PC-3 (cell line): ENCODE data around the gene ARHGEF38. TPM values are rescaled to one million over a fixed set of nuclear protein-coding genes. Genes with fewer than 3 reads are reported as not detected.

Experiments used
- ATAC-seq: fragments of 200-7000 bp; cut with Tn5 transposase; 2 replicates; pipeline ENCODE4 v1.9.1; 2020; ENCODE audit warnings: mild to moderate bottlenecking, moderate library complexity
- BruUV-seq: library from RNA; stranded (reverse); fragments of 400-500 nt; replicated peaks from 2 replicates; lab custom pipeline; 2021; lab: Mats Ljungman, UMichigan
- CTCF ChIA-PET: fragments of 300-600 bp; sonication (Branson Sonifier 250); formaldehyde crosslinking; loops from one replicate; lab custom pipeline; 2022; ENCODE audit warnings: antibody characterized with exemption; lab: Charles Lee
- POLR2A ChIA-PET: fragments of 300-600 bp; sonication (Branson Sonifier 250); formaldehyde crosslinking; loops from one replicate; lab custom pipeline; 2022; ENCODE audit warnings: antibody characterized with exemption; ENCODE audit not compliant: unreplicated experiment; lab: Charles Lee
- DNase-seq: peaks from one replicate; pipeline ENCODE4 v3.0.0-alpha.2; 2015
- H2AFZ ChIP-seq: fragments of 300-600 bp; sonication (generic); 2 replicates; pipeline ENCODE4 v1.6.0; 2016; ENCODE audit warnings: antibody characterized with exemption, low read length
- H3F3A ChIP-seq: fragments of 300-600 bp; sonication (generic); one replicate; pipeline ENCODE4 v1.6.0; 2017; ENCODE audit warnings: antibody characterized with exemption, low read length, control low read depth, mild to moderate bottlenecking; ENCODE audit not compliant: unreplicated experiment
- H3K27ac ChIP-seq: fragments of 300-600 bp; sonication (generic); 2 replicates; pipeline ENCODE4 v1.5.1; 2016; ENCODE audit warnings: mild to moderate bottlenecking, low read length
- H3K27me3 ChIP-seq: fragments of 300-600 bp; sonication (generic); 2 replicates; pipeline ENCODE4 v1.6.1; 2016; ENCODE audit warnings: low read length, mixed read lengths
- H3K36me3 ChIP-seq: fragments of 300-600 bp; sonication (generic); 2 replicates; pipeline ENCODE4 v1.6.1; 2016; ENCODE audit warnings: low read depth, mixed run types, low read length, mixed read lengths
- H3K4me1 ChIP-seq: fragments of 300-600 bp; sonication (generic); 2 replicates; pipeline ENCODE4 v1.5.1; 2016; ENCODE audit warnings: low read length; ENCODE audit not compliant: insufficient read depth
- H3K4me2 ChIP-seq: fragments of 300-600 bp; sonication (generic); 2 replicates; pipeline ENCODE4 v1.6.0; 2016; ENCODE audit warnings: low read length
- H3K4me3 ChIP-seq: fragments of 300-600 bp; sonication (generic); 2 replicates; pipeline ENCODE4 v1.5.1; 2016; ENCODE audit warnings: mild to moderate bottlenecking, low read length, mixed read lengths
- H3K79me2 ChIP-seq: fragments of 300-600 bp; sonication (generic); 2 replicates; pipeline ENCODE4 v1.6.1; 2017; ENCODE audit warnings: low read length, mixed read lengths
- H3K9ac ChIP-seq: fragments of 300-600 bp; sonication (generic); 2 replicates; pipeline ENCODE4 v1.6.0; 2016; ENCODE audit warnings: mild to moderate bottlenecking, low read length
- H3K9me2 ChIP-seq: fragments of 300-600 bp; sonication (generic); replicated peaks from 2 replicates; pipeline ENCODE4 v1.6.1; 2016; ENCODE audit warnings: mixed run types, low read length, mixed read lengths
- H3K9me3 ChIP-seq: fragments of 300-600 bp; sonication (generic); 2 replicates; pipeline ENCODE4 v1.6.1; 2016; ENCODE audit warnings: low read length, mixed read lengths
- H4K20me1 ChIP-seq: fragments of 300-600 bp; sonication (generic); 2 replicates; pipeline ENCODE4 v1.6.1; 2016; ENCODE audit warnings: low read length, mixed read lengths
- CTCF ChIP-seq: fragments of 300-600 bp; sonication (generic); conservative IDR thresholded peaks from 2 replicates; pipeline ENCODE4 v1.5.1; 2017; ENCODE audit warnings: antibody characterized with exemption, low read depth, mild to moderate bottlenecking, low read length
- EZH2 ChIP-seq: fragments of 300-600 bp; sonication (generic); IDR thresholded peaks from one replicate; pipeline ENCODE4 v1.6.1; 2017; ENCODE audit warnings: antibody characterized with exemption, mild to moderate bottlenecking, low read length; ENCODE audit not compliant: unreplicated experiment
- EZH2phosphoT487 ChIP-seq: fragments of 300-600 bp; sonication (generic); IDR thresholded peaks from 2 replicates; pipeline ENCODE4 v1.6.1; 2018; ENCODE audit warnings: mild to moderate bottlenecking, antibody characterized with exemption, low read length, borderline replicate concordance
- intact Hi-C: fragments of 100-400 bp; cut with micrococcal nuclease; formaldehyde crosslinking; loops from 2 replicates; pipeline ENCODE4 v1.9.0; 2023
- total RNA-seq: library from RNA; depleted of rRNA; stranded (reverse); fragments of >200 nt; gene quantifications from 2 replicates; pipeline ENCODE4 v1.2.3, GENCODE V29; 2014

ARHGEF38 gene
- total RNA-seq, 1 experiment from 2014 or later: 2.0 TPM

- H3F3A ChIP-seq: peaks cover 3% of the 10 kb centered on the region
- intact Hi-C loops: no loop called here
- CTCF ChIA-PET: no interaction called here
- H3K27me3 ChIP-seq: no peaks in the 10 kb centered on the region
- no peaks in the 10 kb centered on the region for H3K9me3 ChIP-seq
- H3K36me3 ChIP-seq: no peaks in the 10 kb centered on the region
- BruUV-seq: no TSS peak
- ATAC-seq (peak; percentile 49), DNase-seq (peak; percentile 80)
- H3K27ac ChIP-seq: peak overlapping the region; percentile 60
- H3K4me1 ChIP-seq: peaks cover 37% of the 10 kb centered on the region
- no peak overlapping the region for H2AFZ ChIP-seq
- TF ChIP-seq EZH2phosphoT487 (no peak), EZH2 (no peak), CTCF (no peak)
- H4K20me1 ChIP-seq: no peaks in the 10 kb centered on the region
- no peaks in the 10 kb centered on the region for H3K9me2 ChIP-seq
- no peak overlapping the region for H3K4me3 ChIP-seq
- POLR2A ChIA-PET: interaction anchor here (0.6 kb wide), 1 partner anchor 92 kb away, joined by 4 read pairs; no protein-coding TSS in a partner anchor
- peak overlapping the region; percentile 56 for H3K4me2 ChIP-seq
- no peaks in the 10 kb centered on the region for H3K79me2 ChIP-seq
- H3K9ac ChIP-seq: no peak overlapping the region
These were observed 41.9 kb downstream of the ARHGEF38 start for GRCh38 chr4:105594099-105595010.

- Histone ChIP-seq H2AFZ (no peak overlapping the region), H4K20me1 (no peaks in the 10 kb centered on the region), H3K27ac (no peak overlapping the region), H3K79me2 (no peaks in the 10 kb centered on the region), H3K9ac (no peak overlapping the region), H3K36me3 (no peaks in the 10 kb centered on the region), H3F3A (peaks cover 3% of the 10 kb centered on the region), H3K27me3 (no peaks in the 10 kb centered on the region), H3K4me3 (no peak overlapping the region), H3K9me3 (no peaks in the 10 kb centered on the region), H3K4me1 (peaks cover 47% of the 10 kb centered on the region), H3K9me2 (no peaks in the 10 kb centered on the region), H3K4me2 (no peak overlapping the region)
- TF ChIP-seq CTCF: no peak
- TF ChIP-seq EZH2: no peak
- TF ChIP-seq EZH2phosphoT487: no peak
- ATAC-seq: no peak
- no peak for DNase-seq
- no TSS peak for BruUV-seq
- ChIA-PET POLR2A (no interaction called here), CTCF (no interaction called here)
- intact Hi-C loops: no loop called here
These were observed 44.3 kb downstream of the ARHGEF38 start for GRCh38 chr4:105596684-105597083.

GRCh38 chr4:105598052-105598451 is 45.6 kb downstream of the ARHGEF38 start:
- Histone ChIP-seq H3F3A (peaks cover 3% of the 10 kb centered on the region), H4K20me1 (no peaks in the 10 kb centered on the region), H3K4me3 (no peak overlapping the region), H3K9ac (peak overlapping the region; percentile 48), H3K27me3 (no peaks in the 10 kb centered on the region), H3K4me1 (peaks cover 51% of the 10 kb centered on the region), H3K36me3 (no peaks in the 10 kb centered on the region), H3K4me2 (peak overlapping the region; percentile 70), H3K9me3 (no peaks in the 10 kb centered on the region), H2AFZ (no peak overlapping the region; the same call in 1 of the 2 replicates), H3K9me2 (no peaks in the 10 kb centered on the region), H3K79me2 (no peaks in the 10 kb centered on the region), H3K27ac (peak overlapping the region; percentile 85)
- ATAC-seq (peak; percentile 64), DNase-seq (no peak)
- no TSS peak for BruUV-seq
- intact Hi-C loops: loop anchor here (1.0 kb wide), 1 partner anchor 46 kb away; the partner anchor contains the start of gene ARHGEF38
- ChIA-PET CTCF (no interaction called here), POLR2A (no interaction called here)
- TF ChIP-seq EZH2phosphoT487 (no peak), EZH2 (no peak), CTCF (no peak)
